WTC11 (cell line): Measurements from ENCODE around the gene SLC2A10. TPM values are rescaled to one million over a fixed set of nuclear protein-coding genes. Genes with fewer than 3 reads are reported as not detected.

Experiments used
- ATAC-seq: fragments of 200-7000 bp; cut with Tn5 transposase; 2 replicates; pipeline ENCODE4 v1.10.0; 2021; ENCODE audit warnings: mild to moderate bottlenecking, moderate library complexity
- CTCF ChIA-PET: fragments of 300-600 bp; sonication (Branson Sonifier 250); formaldehyde crosslinking; loops from one replicate; lab custom pipeline; 2021; ENCODE audit warnings: antibody characterized with exemption; lab: Charles Lee
- POLR2A ChIA-PET: fragments of 350-600 bp; sonication (Branson Sonifier 250); formaldehyde crosslinking; loops from one replicate; lab custom pipeline; 2021; ENCODE audit warnings: antibody characterized with exemption; lab: Charles Lee
- DNase-seq: peaks from one replicate; pipeline ENCODE4 v3.0.0; 2021; ENCODE audit warnings: low spot score
- H3K27ac Mint-ChIP-seq: 2 replicates; pipeline ENCODE4 v1.8.0; 2021; ENCODE audit warnings: mixed read lengths
- H3K27me3 Mint-ChIP-seq: 2 replicates; pipeline ENCODE4 v1.8.0; 2021; ENCODE audit warnings: low read depth, mild to moderate bottlenecking, moderate library complexity, mixed read lengths
- H3K36me3 Mint-ChIP-seq: 2 replicates; pipeline ENCODE4 v1.8.0; 2021; ENCODE audit warnings: mixed read lengths
- H3K4me1 Mint-ChIP-seq: 2 replicates; pipeline ENCODE4 v1.8.0; 2022; ENCODE audit warnings: mixed read lengths
- H3K4me3 Mint-ChIP-seq: 2 replicates; pipeline ENCODE4 v1.8.0; 2021; ENCODE audit warnings: mild to moderate bottlenecking, moderate library complexity, mixed read lengths
- H3K9me3 Mint-ChIP-seq: 2 replicates; pipeline ENCODE4 v1.8.0; 2021; ENCODE audit warnings: mixed read lengths
- ATF1 ChIP-seq: sonication (generic); formaldehyde crosslinking; IDR thresholded peaks from 2 replicates; pipeline ENCODE4 v1.8.1; 2023; ENCODE audit warnings: mild to moderate bottlenecking, moderate library complexity, missing genetic modification reagents
- ELF4 ChIP-seq: sonication (generic); formaldehyde crosslinking; IDR thresholded peaks from 2 replicates; pipeline ENCODE4 v1.8.1; 2022; ENCODE audit warnings: low read depth, mild to moderate bottlenecking, moderate library complexity, missing genetic modification reagents
- GRHL2 ChIP-seq: fragments of 250-450 bp; sonication (Bioruptor Pico); IDR thresholded peaks from 2 replicates; pipeline ENCODE4 v1.8.0; 2022; ENCODE audit warnings: mild to moderate bottlenecking, moderate library complexity; ENCODE audit not compliant: insufficient replicate concordance, severe bottlenecking
- IRF2 ChIP-seq: sonication (generic); formaldehyde crosslinking; IDR thresholded peaks from 2 replicates; pipeline ENCODE4 v1.8.0; 2022; ENCODE audit warnings: low read depth, missing genetic modification reagents, borderline replicate concordance
- MYBL2 ChIP-seq: sonication (generic); formaldehyde crosslinking; IDR thresholded peaks from 2 replicates; pipeline ENCODE4 v1.8.1; 2023; ENCODE audit warnings: mild to moderate bottlenecking, moderate library complexity, missing genetic modification reagents
- NFE2L1 ChIP-seq: sonication (generic); formaldehyde crosslinking; IDR thresholded peaks from 2 replicates; pipeline ENCODE4 v1.8.1; 2023; ENCODE audit warnings: missing genetic modification reagents
- NR2C2 ChIP-seq: sonication (generic); formaldehyde crosslinking; IDR thresholded peaks from 2 replicates; pipeline ENCODE4 v1.8.0; 2022; ENCODE audit warnings: mild to moderate bottlenecking, missing genetic modification reagents
- RELA ChIP-seq: sonication (generic); formaldehyde crosslinking; IDR thresholded peaks from 2 replicates; pipeline ENCODE4 v1.8.1; 2022; ENCODE audit warnings: missing genetic modification reagents, mild to moderate bottlenecking, borderline replicate concordance
- SMAD3 ChIP-seq: sonication (generic); formaldehyde crosslinking; IDR thresholded peaks from 2 replicates; pipeline ENCODE4 v1.8.0; 2022; ENCODE audit warnings: missing genetic modification reagents, mild to moderate bottlenecking, borderline replicate concordance
- SP1 ChIP-seq: sonication (generic); formaldehyde crosslinking; conservative IDR thresholded peaks from 2 replicates; pipeline ENCODE4 v1.8.1; 2022; ENCODE audit warnings: missing genetic modification reagents
- TCF7 ChIP-seq: sonication (generic); formaldehyde crosslinking; IDR thresholded peaks from 2 replicates; pipeline ENCODE4 v1.8.0; 2022; ENCODE audit warnings: mild to moderate bottlenecking, low read depth, missing genetic modification reagents, moderate library complexity
- ZMAT4 ChIP-seq: fragments of 250-450 bp; sonication (Bioruptor Pico); IDR thresholded peaks from 2 replicates; pipeline ENCODE4 v1.9.0; 2021; ENCODE audit warnings: mild to moderate bottlenecking
- ZNF423 ChIP-seq: fragments of 250-450 bp; sonication (Bioruptor Pico); IDR thresholded peaks from 2 replicates; pipeline ENCODE4 v2.1.2; 2022; ENCODE audit warnings: mild to moderate bottlenecking, moderate library complexity
- ZNF532 ChIP-seq: fragments of 250-450 bp; sonication (Bioruptor Pico); IDR thresholded peaks from 2 replicates; pipeline ENCODE4 v1.9.0; 2021; ENCODE audit warnings: mild to moderate bottlenecking, borderline replicate concordance
- total RNA-seq: library from RNA; stranded (reverse); gene quantifications from 3 replicates; pipeline ENCODE4 v1.2.3, GENCODE V29; 2021
- TF ChIP-seq, protein P1 (sequence below): fragments of 200-600 bp; IDR thresholded peaks from 2 replicates; pipeline ENCODE4 v1.8.0; 2022; ENCODE audit warnings: antibody characterized with exemption
- TF ChIP-seq, protein P2 (sequence below): sonication (generic); formaldehyde crosslinking; IDR thresholded peaks from 2 replicates; pipeline ENCODE4 v1.8.0; 2023; ENCODE audit warnings: missing genetic modification reagents

SLC2A10 gene
- total RNA-seq, 1 experiment from 2014 or later = 8.0 TPM

- no peak for TF ChIP-seq RELA (CRISPR knock-in tag)
- TF ChIP-seq MYBL2 (CRISPR knock-in tag) = no peak
- no peak for TF ChIP-seq ATF1 (CRISPR knock-in tag)
- TF ChIP-seq, protein P1, sequence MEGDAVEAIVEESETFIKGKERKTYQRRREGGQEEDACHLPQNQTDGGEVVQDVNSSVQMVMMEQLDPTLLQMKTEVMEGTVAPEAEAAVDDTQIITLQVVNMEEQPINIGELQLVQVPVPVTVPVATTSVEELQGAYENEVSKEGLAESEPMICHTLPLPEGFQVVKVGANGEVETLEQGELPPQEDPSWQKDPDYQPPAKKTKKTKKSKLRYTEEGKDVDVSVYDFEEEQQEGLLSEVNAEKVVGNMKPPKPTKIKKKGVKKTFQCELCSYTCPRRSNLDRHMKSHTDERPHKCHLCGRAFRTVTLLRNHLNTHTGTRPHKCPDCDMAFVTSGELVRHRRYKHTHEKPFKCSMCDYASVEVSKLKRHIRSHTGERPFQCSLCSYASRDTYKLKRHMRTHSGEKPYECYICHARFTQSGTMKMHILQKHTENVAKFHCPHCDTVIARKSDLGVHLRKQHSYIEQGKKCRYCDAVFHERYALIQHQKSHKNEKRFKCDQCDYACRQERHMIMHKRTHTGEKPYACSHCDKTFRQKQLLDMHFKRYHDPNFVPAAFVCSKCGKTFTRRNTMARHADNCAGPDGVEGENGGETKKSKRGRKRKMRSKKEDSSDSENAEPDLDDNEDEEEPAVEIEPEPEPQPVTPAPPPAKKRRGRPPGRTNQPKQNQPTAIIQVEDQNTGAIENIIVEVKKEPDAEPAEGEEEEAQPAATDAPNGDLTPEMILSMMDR = no peak
- no peak for TF ChIP-seq SMAD3 (CRISPR knock-in tag)
These were observed 65.6 kb downstream of the SLC2A10 start (continued) for GRCh38 chr20:46774943-46775560.

- TF ChIP-seq ELF4 = no peak
- TF ChIP-seq NFE2L1 (CRISPR knock-in tag) = no peak
- TF ChIP-seq ZMAT4 (CRISPR knock-in tag) = no peak
- no peak for TF ChIP-seq ZNF423
- no peak for TF ChIP-seq TCF7 (CRISPR knock-in tag)
- TF ChIP-seq, protein P2, sequence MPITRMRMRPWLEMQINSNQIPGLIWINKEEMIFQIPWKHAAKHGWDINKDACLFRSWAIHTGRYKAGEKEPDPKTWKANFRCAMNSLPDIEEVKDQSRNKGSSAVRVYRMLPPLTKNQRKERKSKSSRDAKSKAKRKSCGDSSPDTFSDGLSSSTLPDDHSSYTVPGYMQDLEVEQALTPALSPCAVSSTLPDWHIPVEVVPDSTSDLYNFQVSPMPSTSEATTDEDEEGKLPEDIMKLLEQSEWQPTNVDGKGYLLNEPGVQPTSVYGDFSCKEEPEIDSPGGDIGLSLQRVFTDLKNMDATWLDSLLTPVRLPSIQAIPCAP (CRISPR knock-in tag) = no peak
- no peak for TF ChIP-seq ZNF532 (CRISPR knock-in tag)
- Mint-ChIP-seq H3K9me3 (peaks cover 8% of the 10 kb centered on the region), H3K4me3 (no peak overlapping the region), H3K27me3 (no peaks in the 10 kb centered on the region; the same call in 1 of the 2 replicates), H3K36me3 (no peaks in the 10 kb centered on the region), H3K4me1 (peaks cover 19% of the 10 kb centered on the region), H3K27ac (no peak overlapping the region)
- ChIA-PET POLR2A (no interaction called here), CTCF (no interaction called here)
- ATAC-seq (no peak), DNase-seq (no peak)
These were observed 66.4 kb downstream of the SLC2A10 start for GRCh38 chr20:46775806-46776205.

DNA sequence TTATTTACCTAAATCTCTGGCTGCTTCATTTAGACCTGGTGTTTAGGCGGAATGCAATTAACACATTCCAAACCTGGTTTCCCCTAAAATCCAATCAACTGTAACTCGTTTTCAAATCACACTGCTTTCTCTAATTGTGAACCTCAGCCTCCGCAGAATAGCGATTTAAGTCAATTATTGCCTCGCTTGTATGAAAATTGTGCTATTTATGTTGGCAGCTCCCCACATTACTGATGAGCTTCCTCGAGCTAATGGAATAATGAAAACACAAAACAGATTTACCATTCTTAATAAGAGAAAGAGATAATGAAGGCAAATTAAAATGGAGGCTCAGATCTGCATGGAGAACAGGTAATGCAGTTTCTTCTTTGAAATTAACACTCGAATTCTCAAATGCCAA is 67.9 kb downstream of the SLC2A10 start:
- peaks cover 19% of the 10 kb centered on the region for H3K4me1 Mint-ChIP-seq

More for the DNA sequence above, 67.9 kb downstream of the SLC2A10 start:
- no peaks in the 10 kb centered on the region for H3K36me3 Mint-ChIP-seq
- TF ChIP-seq IRF2 (CRISPR knock-in tag) (no peak), SP1 (CRISPR knock-in tag) (no peak), GRHL2 (no peak), NR2C2 (no peak)
- peaks cover 8% of the 10 kb centered on the region for H3K9me3 Mint-ChIP-seq
- CTCF ChIA-PET = interaction anchor here (1.5 to 1.7 kb wide), 2 partner anchors 8 to 19 kb away, joined by 3 to 4 read pairs; no protein-coding TSS in a partner anchor
- POLR2A ChIA-PET = no interaction called here
- no peak overlapping the region for H3K4me3 Mint-ChIP-seq
- H3K27me3 Mint-ChIP-seq = no peaks in the 10 kb centered on the region
- DNase-seq (no peak), ATAC-seq (no peak)
- H3K27ac Mint-ChIP-seq = no peak overlapping the region
